IPS-NIHi7 (cell line): ENCODE results near the gene ABLIM2.

Experiments used
- DNase-seq: peaks from one replicate; pipeline ENCODE4 v3.0.0; 2012; ENCODE audit warnings: mixed read lengths; ENCODE audit errors: extremely low spot score

The ABLIM2 gene

GRCh38 chr4:8192748-8193738 is 34.4 kb upstream of the ABLIM2 start:
- no peak for DNase-seq

GRCh38 chr4:8191136-8191747 is 32.6 kb upstream of the ABLIM2 start:
- no peak for DNase-seq

GRCh38 chr4:8189551-8190466 is 31.2 kb upstream of the ABLIM2 start:
- DNase-seq: no peak

- no peak for DNase-seq
Observed at GRCh38 chr4:8188743-8189550, 30.3 kb upstream of the ABLIM2 start.

GRCh38 chr4:8188085-8188484 is 29.5 kb upstream of the ABLIM2 start:
- DNase-seq: no peak

- DNase-seq: no peak
Observed at GRCh38 chr4:8185930-8186329, 27.3 kb upstream of the ABLIM2 start.

GRCh38 chr4:8185295-8185694 is 26.7 kb upstream of the ABLIM2 start:
- no peak for DNase-seq

- DNase-seq: no peak
Observed at GRCh38 chr4:8184061-8184460, 25.4 kb upstream of the ABLIM2 start.

- DNase-seq: no peak
Observed at GRCh38 chr4:8182858-8183725, 24.5 kb upstream of the ABLIM2 start.

- DNase-seq: no peak
Observed at GRCh38 chr4:8182294-8182693, 23.7 kb upstream of the ABLIM2 start.

GRCh38 chr4:8181844-8182243 is 23.2 kb upstream of the ABLIM2 start:
- DNase-seq: no peak

- DNase-seq: no peak
Observed at GRCh38 chr4:8181119-8181518, 22.5 kb upstream of the ABLIM2 start.

- no peak for DNase-seq
Observed at GRCh38 chr4:8180310-8181093, 21.9 kb upstream of the ABLIM2 start.

- no peak for DNase-seq
Observed at GRCh38 chr4:8179771-8180170, 21.2 kb upstream of the ABLIM2 start.

- no peak for DNase-seq
Observed at GRCh38 chr4:8179074-8179473, 20.5 kb upstream of the ABLIM2 start.

GRCh38 chr4:8177956-8178355 is 19.3 kb upstream of the ABLIM2 start:
- no peak for DNase-seq

- no peak for DNase-seq
Observed at GRCh38 chr4:8177552-8177951, 18.9 kb upstream of the ABLIM2 start.

GRCh38 chr4:8176547-8177399 is 18.2 kb upstream of the ABLIM2 start:
- peak; percentile 88 for DNase-seq
